T-helper 1 cell treated with Interleukin-12 subunit alpha and Interleukin-12 subunit beta and Interleukin-4 antibody, amounts not matched to agents 30 ng/mL and 1 ng/mL, for 36 hours (primary cell): ENCODE measurements around the gene SLC22A31. TPM values are rescaled to one million over a fixed set of nuclear protein-coding genes. Genes with fewer than 3 reads are reported as not detected.

Experiments used
- intact Hi-C: fragments of 100-400 bp; cut with micrococcal nuclease; formaldehyde crosslinking; loops from one replicate; pipeline ENCODE4 v1.15.1; 2024
- total RNA-seq: library from RNA; stranded (reverse); gene quantifications from 2 replicates; pipeline ENCODE4 v1.2.3, GENCODE V29; 2022

Gene SLC22A31
- total RNA-seq, 1 donor from 2014 or later, result 4.1 TPM

- intact Hi-C loops, result loop anchor here (10.0 kb wide), 1 partner anchor 160 kb away; no protein-coding TSS in a partner anchor
Observed at GRCh38 chr16:89184677-89184932, 15.7 kb downstream of the SLC22A31 start.

- intact Hi-C loops, result loop anchor here (10.0 kb wide), 1 partner anchor 159 kb away; no protein-coding TSS in a partner anchor
Observed at GRCh38 chr16:89183975-89184676, 16.2 kb downstream of the SLC22A31 start.

GRCh38 chr16:89183463-89183862, 16.9 kb downstream of the SLC22A31 start:
- intact Hi-C loops, result loop anchor here (10.0 kb wide), 1 partner anchor 159 kb away; no protein-coding TSS in a partner anchor

- intact Hi-C loops, result loop anchor here (10.0 kb wide), 1 partner anchor 155 kb away; no protein-coding TSS in a partner anchor
Observed at GRCh38 chr16:89179656-89180315, 20.6 kb downstream of the SLC22A31 start.

- intact Hi-C loops, result no loop called here
Observed at GRCh38 chr16:89179148-89179484, 21.2 kb downstream of the SLC22A31 start.

- intact Hi-C loops, result no loop called here
Observed at GRCh38 chr16:89178453-89179147, 21.7 kb downstream of the SLC22A31 start.

GRCh38 chr16:89177501-89177900, 22.8 kb downstream of the SLC22A31 start:
- intact Hi-C loops, result no loop called here

GRCh38 chr16:89176717-89177116, 23.6 kb downstream of the SLC22A31 start:
- intact Hi-C loops, result no loop called here

GRCh38 chr16:89176147-89176690, 24.1 kb downstream of the SLC22A31 start:
- intact Hi-C loops, result no loop called here

- intact Hi-C loops, result no loop called here
Observed at GRCh38 chr16:89175280-89176146, 24.8 kb downstream of the SLC22A31 start.

GRCh38 chr16:89174877-89175276, 25.5 kb downstream of the SLC22A31 start:
- intact Hi-C loops, result no loop called here

- intact Hi-C loops, result no loop called here
Observed at GRCh38 chr16:89174055-89174827, 26.1 kb downstream of the SLC22A31 start.

- intact Hi-C loops, result no loop called here
Observed at GRCh38 chr16:89173174-89173921, 27.0 kb downstream of the SLC22A31 start.

- intact Hi-C loops, result no loop called here
Observed at GRCh38 chr16:89172528-89173173, 27.7 kb downstream of the SLC22A31 start.

- intact Hi-C loops, result no loop called here
Observed at GRCh38 chr16:89172171-89172527, 28.2 kb downstream of the SLC22A31 start.

GRCh38 chr16:89171216-89172170, 28.8 kb downstream of the SLC22A31 start, which contains the start of gene CDH15:
Gene CDH15 (plus strand): TSS chr16:89171748. CDS start chr16:89171832, 84 bp downstream.
- intact Hi-C loops, result loop anchor here (1.0 to 2.0 kb wide), 11 partner anchors 16 to 719 kb away; partner anchors contain the start of gene TRAPPC2L

- intact Hi-C loops, result loop anchor here (1.0 to 2.0 kb wide), 11 partner anchors 17 to 718 kb away; partner anchors contain the start of gene TRAPPC2L
Observed at GRCh38 chr16:89170346-89171215, 29.8 kb downstream of the SLC22A31 start.
